ENCODE data around the gene SPO11.

Gene SPO11

DNA sequence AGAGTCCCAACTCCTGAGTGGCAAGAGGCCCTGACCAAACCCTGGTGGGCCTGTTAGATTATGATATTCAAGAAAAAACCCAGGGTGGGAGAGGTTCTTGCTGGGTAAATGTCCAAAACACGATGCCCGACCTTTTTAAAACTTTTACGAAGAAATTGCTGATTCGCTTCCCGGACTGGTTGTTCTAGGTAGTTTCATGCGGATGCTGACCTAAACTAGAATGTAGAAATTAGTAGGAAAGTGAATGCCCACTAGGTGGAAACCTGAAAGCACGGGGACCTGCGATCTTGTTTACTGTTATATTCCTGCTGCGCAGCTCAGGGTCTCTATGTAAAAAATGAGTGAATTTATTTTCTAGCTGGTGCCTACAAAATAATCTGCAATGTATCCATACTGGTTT, 23.7 kb downstream of the SPO11 start:
- TF ChIP-seq CEBPB (IDR thresholded peaks at IDR 0.05) (no peak), RAD21 (IDR thresholded peaks at IDR 0.05; ENCODE audit: low read depth) (no peak), EP300 (IDR thresholded peaks at IDR 0.05; ENCODE audit: borderline replicate concordance) (no peak), FOXM1 (IDR thresholded peaks at IDR 0.05; ENCODE audit: borderline replicate concordance, low read depth) (no peak), TAF1 (IDR thresholded peaks at IDR 0.05; ENCODE audit: low read depth) (no peak), CREB1 (IDR thresholded peaks at IDR 0.05; ENCODE audit: low read depth) (no peak), NFIC (IDR thresholded peaks at IDR 0.05) (no peak), EGR1 (IDR thresholded peaks at IDR 0.05) (no peak), TCF12 (IDR thresholded peaks at IDR 0.05; ENCODE audit: low read depth) (no peak), YY1 (IDR thresholded peaks at IDR 0.05; ENCODE audit: low read depth) (no peak), TEAD4 (IDR thresholded peaks at IDR 0.05) (no peak), ZBTB7A (IDR thresholded peaks at IDR 0.05; ENCODE audit: low read depth) (no peak)
- TF ChIP-seq, protein P1, sequence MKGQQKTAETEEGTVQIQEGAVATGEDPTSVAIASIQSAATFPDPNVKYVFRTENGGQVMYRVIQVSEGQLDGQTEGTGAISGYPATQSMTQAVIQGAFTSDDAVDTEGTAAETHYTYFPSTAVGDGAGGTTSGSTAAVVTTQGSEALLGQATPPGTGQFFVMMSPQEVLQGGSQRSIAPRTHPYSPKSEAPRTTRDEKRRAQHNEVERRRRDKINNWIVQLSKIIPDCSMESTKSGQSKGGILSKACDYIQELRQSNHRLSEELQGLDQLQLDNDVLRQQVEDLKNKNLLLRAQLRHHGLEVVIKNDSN (IDR thresholded peaks at IDR 0.05), result no peak
- TF ChIP-seq, protein P2, sequence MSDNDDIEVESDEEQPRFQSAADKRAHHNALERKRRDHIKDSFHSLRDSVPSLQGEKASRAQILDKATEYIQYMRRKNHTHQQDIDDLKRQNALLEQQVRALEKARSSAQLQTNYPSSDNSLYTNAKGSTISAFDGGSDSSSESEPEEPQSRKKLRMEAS (IDR thresholded peaks at IDR 0.05), result no peak
- TF ChIP-seq, protein P3, sequence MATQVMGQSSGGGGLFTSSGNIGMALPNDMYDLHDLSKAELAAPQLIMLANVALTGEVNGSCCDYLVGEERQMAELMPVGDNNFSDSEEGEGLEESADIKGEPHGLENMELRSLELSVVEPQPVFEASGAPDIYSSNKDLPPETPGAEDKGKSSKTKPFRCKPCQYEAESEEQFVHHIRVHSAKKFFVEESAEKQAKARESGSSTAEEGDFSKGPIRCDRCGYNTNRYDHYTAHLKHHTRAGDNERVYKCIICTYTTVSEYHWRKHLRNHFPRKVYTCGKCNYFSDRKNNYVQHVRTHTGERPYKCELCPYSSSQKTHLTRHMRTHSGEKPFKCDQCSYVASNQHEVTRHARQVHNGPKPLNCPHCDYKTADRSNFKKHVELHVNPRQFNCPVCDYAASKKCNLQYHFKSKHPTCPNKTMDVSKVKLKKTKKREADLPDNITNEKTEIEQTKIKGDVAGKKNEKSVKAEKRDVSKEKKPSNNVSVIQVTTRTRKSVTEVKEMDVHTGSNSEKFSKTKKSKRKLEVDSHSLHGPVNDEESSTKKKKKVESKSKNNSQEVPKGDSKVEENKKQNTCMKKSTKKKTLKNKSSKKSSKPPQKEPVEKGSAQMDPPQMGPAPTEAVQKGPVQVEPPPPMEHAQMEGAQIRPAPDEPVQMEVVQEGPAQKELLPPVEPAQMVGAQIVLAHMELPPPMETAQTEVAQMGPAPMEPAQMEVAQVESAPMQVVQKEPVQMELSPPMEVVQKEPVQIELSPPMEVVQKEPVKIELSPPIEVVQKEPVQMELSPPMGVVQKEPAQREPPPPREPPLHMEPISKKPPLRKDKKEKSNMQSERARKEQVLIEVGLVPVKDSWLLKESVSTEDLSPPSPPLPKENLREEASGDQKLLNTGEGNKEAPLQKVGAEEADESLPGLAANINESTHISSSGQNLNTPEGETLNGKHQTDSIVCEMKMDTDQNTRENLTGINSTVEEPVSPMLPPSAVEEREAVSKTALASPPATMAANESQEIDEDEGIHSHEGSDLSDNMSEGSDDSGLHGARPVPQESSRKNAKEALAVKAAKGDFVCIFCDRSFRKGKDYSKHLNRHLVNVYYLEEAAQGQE (IDR thresholded peaks at IDR 0.05; ENCODE audit: low read depth), result no peak

DNA sequence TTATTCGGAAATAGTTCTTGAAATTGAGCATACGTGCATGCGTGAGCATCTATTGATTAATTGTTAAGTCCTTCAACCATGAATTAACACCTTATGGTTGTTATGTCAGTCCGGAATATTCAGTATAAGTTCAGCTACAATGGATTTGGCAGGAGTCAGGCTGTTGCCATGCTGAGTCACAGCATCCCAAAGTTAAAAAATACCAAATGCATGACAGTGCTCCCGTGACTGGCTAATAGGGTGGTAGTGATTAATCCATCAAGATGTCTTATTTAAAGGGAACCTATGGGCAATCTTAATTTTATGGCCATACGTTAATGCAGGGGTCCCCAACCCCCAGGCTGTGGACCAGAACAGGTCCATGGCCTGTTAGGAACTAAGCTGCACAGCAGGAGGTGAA, 31.9 kb downstream of the SPO11 start:
- TF ChIP-seq CEBPB (IDR thresholded peaks at IDR 0.05) (no peak), CREB1 (IDR thresholded peaks at IDR 0.05; ENCODE audit: low read depth) (no peak), ZBTB7A (IDR thresholded peaks at IDR 0.05; ENCODE audit: low read depth) (no peak), NFIC (IDR thresholded peaks at IDR 0.05) (no peak), EGR1 (IDR thresholded peaks at IDR 0.05) (no peak), TCF12 (IDR thresholded peaks at IDR 0.05; ENCODE audit: low read depth) (no peak), TAF1 (IDR thresholded peaks at IDR 0.05; ENCODE audit: low read depth) (no peak), TEAD4 (IDR thresholded peaks at IDR 0.05) (no peak), FOXM1 (IDR thresholded peaks at IDR 0.05; ENCODE audit: borderline replicate concordance, low read depth) (no peak)
- TF ChIP-seq, protein P3 (IDR thresholded peaks at IDR 0.05; ENCODE audit: low read depth), result no peak
- TF ChIP-seq, protein P2 (IDR thresholded peaks at IDR 0.05), result no peak

DNA sequence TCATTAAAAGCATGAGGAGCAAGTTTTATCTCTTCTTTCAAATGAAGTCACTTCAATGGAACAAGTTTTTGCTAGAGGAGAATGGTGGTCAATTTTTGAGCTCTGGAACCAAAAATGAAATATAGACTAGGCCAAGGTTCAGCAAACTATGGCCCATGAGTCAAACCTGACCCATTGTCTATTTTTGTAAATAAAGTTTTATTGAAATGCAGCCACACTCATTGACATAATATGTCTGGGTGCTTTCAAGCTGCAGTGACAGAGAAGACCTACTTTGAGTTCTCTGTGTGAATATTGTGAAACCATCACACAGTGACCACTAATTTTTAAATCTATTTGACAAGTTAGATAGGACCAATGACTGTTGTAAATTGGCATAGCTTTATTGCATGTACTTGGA, 34.8 kb downstream of the SPO11 start:
- no peak for TF ChIP-seq CREB1 (IDR thresholded peaks at IDR 0.05; ENCODE audit: low read depth)
- no peak for TF ChIP-seq NFIC (IDR thresholded peaks at IDR 0.05)
- TF ChIP-seq, protein P1 (IDR thresholded peaks at IDR 0.05), result no peak
- TF ChIP-seq ZBTB7A (IDR thresholded peaks at IDR 0.05; ENCODE audit: low read depth), result no peak

DNA sequence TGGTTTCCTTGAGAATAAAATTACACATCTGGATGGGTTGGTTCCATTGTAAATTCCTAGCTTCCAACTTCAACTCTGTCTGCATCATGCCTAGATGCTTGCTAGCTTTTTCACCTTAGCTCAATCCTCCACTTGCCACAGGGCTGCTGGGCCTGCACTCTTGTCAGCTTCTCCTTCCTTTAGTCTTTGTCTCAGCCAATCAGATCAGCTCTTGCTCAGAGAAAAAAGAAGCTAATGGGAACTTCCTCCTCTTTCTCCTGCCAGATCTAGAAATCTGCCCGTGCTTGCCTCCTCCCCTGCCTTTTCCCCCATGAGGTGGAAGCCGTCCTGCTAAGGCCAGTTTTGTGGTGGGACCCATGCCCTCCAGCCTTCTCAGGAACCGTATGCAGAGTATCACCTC, 40.0 kb downstream of the SPO11 start:
- TF ChIP-seq EGR1 (IDR thresholded peaks at IDR 0.05) (no peak), TCF12 (IDR thresholded peaks at IDR 0.05; ENCODE audit: low read depth) (no peak), CREB1 (IDR thresholded peaks at IDR 0.05; ENCODE audit: low read depth) (no peak), NFIC (IDR thresholded peaks at IDR 0.05) (no peak), CEBPB (IDR thresholded peaks at IDR 0.05) (no peak), ZBTB7A (IDR thresholded peaks at IDR 0.05; ENCODE audit: low read depth) (no peak), TAF1 (IDR thresholded peaks at IDR 0.05; ENCODE audit: low read depth) (no peak), FOXM1 (IDR thresholded peaks at IDR 0.05; ENCODE audit: borderline replicate concordance, low read depth) (no peak), EP300 (IDR thresholded peaks at IDR 0.05; ENCODE audit: borderline replicate concordance) (no peak), RAD21 (IDR thresholded peaks at IDR 0.05; ENCODE audit: low read depth) (no peak)
- TF ChIP-seq, protein P1 (IDR thresholded peaks at IDR 0.05), result no peak
- TF ChIP-seq, protein P2 (IDR thresholded peaks at IDR 0.05), result no peak

DNA sequence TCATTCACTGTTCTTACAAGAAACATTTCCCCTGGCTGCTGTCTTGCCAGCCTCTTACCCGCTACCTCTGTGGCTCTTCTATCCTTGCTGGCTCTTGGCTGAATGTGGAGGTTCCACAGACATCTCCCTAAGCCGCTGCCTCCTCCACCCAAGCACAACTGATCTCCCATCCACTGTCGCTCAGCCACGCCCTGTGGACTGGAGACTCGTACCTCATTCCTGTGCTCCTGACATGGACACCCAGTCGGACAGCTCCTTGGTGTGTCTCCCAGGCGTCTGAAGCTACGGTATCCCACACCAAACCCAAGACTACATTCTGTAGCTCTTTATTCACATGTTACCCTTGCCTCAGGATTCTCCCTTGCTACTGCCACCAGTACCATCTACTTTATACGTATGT, 40.7 kb downstream of the SPO11 start:
- TF ChIP-seq CEBPB (IDR thresholded peaks at IDR 0.05), result no peak
- TF ChIP-seq TAF1 (IDR thresholded peaks at IDR 0.05; ENCODE audit: low read depth), result no peak
- no peak for TF ChIP-seq RAD21 (IDR thresholded peaks at IDR 0.05; ENCODE audit: low read depth)
- TF ChIP-seq EP300 (IDR thresholded peaks at IDR 0.05; ENCODE audit: borderline replicate concordance), result no peak
- no peak for TF ChIP-seq NFIC (IDR thresholded peaks at IDR 0.05)
- TF ChIP-seq, protein P3 (IDR thresholded peaks at IDR 0.05; ENCODE audit: low read depth), result no peak
- TF ChIP-seq FOXM1 (IDR thresholded peaks at IDR 0.05; ENCODE audit: borderline replicate concordance, low read depth), result no peak

Measured in Ishikawa (cell line).